Measurements from ENCODE around the gene PBX3. TPM values are rescaled to one million over a fixed set of nuclear protein-coding genes. Genes with fewer than 3 reads are reported as not detected.

Gene PBX3
- total RNA-seq, 1 experiment from 2014 or later = 46.0 TPM

- Histone ChIP-seq H3K27me3 (ENCODE audit: insufficient read depth, low read length) (no peaks in the 10 kb centered on the region), H3K23ac (ENCODE audit: insufficient read length, low read depth, low read length) (no peak within 1 kb of the TSS), H4K20me1 (ENCODE audit: control insufficient read depth, insufficient read depth, insufficient read length) (no peaks in the 10 kb centered on the region), H2BK15ac (ENCODE audit: low read depth, low read length) (no peak within 1 kb of the TSS), H2BK120ac (ENCODE audit: low read depth, low read length, poor library complexity, severe bottlenecking) (no peak within 1 kb of the TSS), H3K4me1 (ENCODE audit: insufficient read depth, low read length) (no peaks in the 10 kb centered on the region), H3K79me2 (ENCODE audit: insufficient read depth, low read length) (peaks cover 26% of the 10 kb centered on the region; the same call in 1 of the 2 replicates), H2BK5ac (ENCODE audit: insufficient read length, low read length) (no peak within 1 kb of the TSS), H2AK5ac (ENCODE audit: insufficient read length, low read length) (no peak within 1 kb of the TSS), H3K9me3 (ENCODE audit: control insufficient read depth, low read depth, low read length) (no peaks in the 10 kb centered on the region), H3K23me2 (ENCODE audit: insufficient read length, low read depth, low read length, poor library complexity, severe bottlenecking) (peaks cover 8% of the 10 kb centered on the region), H3T11ph (ENCODE audit: low read length) (no peak within 1 kb of the TSS), H4K5ac (ENCODE audit: insufficient read length, low read depth, low read length) (no peak within 1 kb of the TSS), H3K79me1 (ENCODE audit: insufficient read depth, low read depth, low read length, poor library complexity, severe bottlenecking) (peaks cover 8% of the 10 kb centered on the region), H3K27ac (ENCODE audit: insufficient read length, low read depth, low read length) (no peak within 1 kb of the TSS), H3K4ac (ENCODE audit: low read depth, low read length) (no peak within 1 kb of the TSS), H3K4me2 (ENCODE audit: insufficient read depth, insufficient read length, low read length) (peak within 1 kb of the TSS; percentile 87), H3K56ac (ENCODE audit: insufficient read length, low read depth, low read length) (no peak within 1 kb of the TSS), H3K9ac (ENCODE audit: extremely low read depth, insufficient read length, low read length) (peak within 1 kb of the TSS; percentile 64), H4K91ac (ENCODE audit: insufficient read length, low read depth, low read length) (no peak within 1 kb of the TSS), H2BK12ac (ENCODE audit: insufficient read length, low read depth, low read length) (no peak within 1 kb of the TSS), H3K14ac (ENCODE audit: insufficient read depth, low read length) (peak within 1 kb of the TSS; percentile 10; the same call in 1 of the 2 replicates), H4K8ac (replicated peaks; ENCODE audit: insufficient read length, low read depth, low read length) (no peak within 1 kb of the TSS), H2BK20ac (ENCODE audit: low read depth, low read length, poor library complexity, severe bottlenecking) (no peak within 1 kb of the TSS), H2AFZ (ENCODE audit: low read length) (peak within 1 kb of the TSS; percentile 94), H3K18ac (ENCODE audit: insufficient read length, low read depth, low read length) (no peak within 1 kb of the TSS)
- peaks cover 25 to 31% of the 10 kb centered on the region in 2 experiments for H3K4me1 Mint-ChIP-seq
- no peaks in the 10 kb centered on the region for H3K9me3 Mint-ChIP-seq
- H3K36me3 Mint-ChIP-seq (ENCODE audit: insufficient read depth in 1 of 3, low read depth in 3 of 3) = no peaks in the 10 kb centered on the region
- peak within 1 kb of the TSS; percentile 81 to 91 for H3K4me3 Mint-ChIP-seq
- WGBS (ENCODE audit: extremely low coverage, insufficient read length, low lambda C conversion rate) = no CpG with 5 or more reads among the region's 63 CpGs
- no peak for TF ChIP-seq CTCF (conservative IDR thresholded peaks at IDR 0.05)
- H3K27me3 Mint-ChIP-seq (ENCODE audit: low read depth) = no peaks in the 10 kb centered on the region; the same call in 1 of the 2 replicates
- peak; percentile 98 for DNase-seq
- H3K27ac Mint-ChIP-seq = peak within 1 kb of the TSS in 2 of 3 experiments; percentile 70 to 96; a peak in 4 of 7 replicates
These were observed 40.3 kb upstream of the PBX3 start, which contains the start of gene MAPKAP1 for GRCh38 chr9:125706651-125707471. Gene MAPKAP1, minus strand, starts transcription at chr9:125707208. Its CDS starts 34,634 bp downstream, at chr9:125672574.
